GM21526 (cell line): ENCODE measurements around the gene CNOT2.
A peak's percentile ranks its signal among the peaks of the same experiment; 100 is the strongest.

ENCODE experiments used
- ATAC-seq: cut with Tn5 transposase; IDR thresholded peaks from one replicate; pipeline ENCODE4 v1.9.1; 2021; ENCODE audit warnings: moderate library complexity; ENCODE audit not compliant: unreplicated experiment, low FRiP score

Gene CNOT2

DNA sequence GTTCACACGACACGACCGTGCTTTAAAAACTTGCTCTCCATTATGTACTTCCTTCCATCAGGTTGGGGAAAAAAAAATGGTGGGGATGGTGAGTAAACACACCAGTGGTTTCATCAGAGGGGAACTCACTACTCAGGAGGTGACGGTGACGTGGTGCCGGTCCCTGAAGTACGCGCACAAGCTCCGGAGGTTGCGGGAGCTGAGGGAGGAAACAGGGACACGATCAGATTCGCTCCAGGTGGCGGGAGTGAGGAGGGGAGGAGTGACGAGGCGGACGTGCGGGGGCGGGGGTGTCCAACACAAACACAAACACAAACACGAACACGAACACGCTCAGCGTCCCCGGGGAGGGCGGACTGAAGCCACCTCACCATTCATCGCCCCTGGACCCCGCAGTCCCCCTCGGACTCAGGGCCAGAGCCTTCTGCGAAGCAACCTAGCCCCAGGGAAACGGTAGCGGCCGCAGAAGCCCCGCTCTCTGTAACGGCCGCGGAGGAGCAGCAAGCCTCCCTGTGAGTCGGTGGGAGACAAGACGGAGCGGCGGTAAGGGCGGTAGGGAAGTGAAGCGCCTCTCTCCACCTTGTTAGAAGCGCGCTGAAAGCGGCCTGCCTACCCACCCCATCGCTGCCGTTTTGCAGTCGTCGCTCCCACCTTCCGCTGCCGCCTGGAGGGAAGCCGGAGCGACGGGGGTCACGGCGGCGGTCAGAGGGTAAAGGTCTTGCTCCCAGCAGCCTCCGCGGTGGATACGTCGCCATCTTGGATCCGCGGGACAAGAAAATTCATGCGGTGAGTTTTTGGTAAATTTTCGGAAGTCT lies at the start of gene CNOT2:
TSS of gene CNOT2 (plus strand) at position 739 of the 815 bp plus-strand sequence. CDS start 34,794 bp downstream, outside the sequence.
- peak; percentile 74 for ATAC-seq

- ATAC-seq: no peak
Observed at GRCh38 chr12:70194076-70194475, 49.2 kb upstream of the CNOT2 start.

DNA sequence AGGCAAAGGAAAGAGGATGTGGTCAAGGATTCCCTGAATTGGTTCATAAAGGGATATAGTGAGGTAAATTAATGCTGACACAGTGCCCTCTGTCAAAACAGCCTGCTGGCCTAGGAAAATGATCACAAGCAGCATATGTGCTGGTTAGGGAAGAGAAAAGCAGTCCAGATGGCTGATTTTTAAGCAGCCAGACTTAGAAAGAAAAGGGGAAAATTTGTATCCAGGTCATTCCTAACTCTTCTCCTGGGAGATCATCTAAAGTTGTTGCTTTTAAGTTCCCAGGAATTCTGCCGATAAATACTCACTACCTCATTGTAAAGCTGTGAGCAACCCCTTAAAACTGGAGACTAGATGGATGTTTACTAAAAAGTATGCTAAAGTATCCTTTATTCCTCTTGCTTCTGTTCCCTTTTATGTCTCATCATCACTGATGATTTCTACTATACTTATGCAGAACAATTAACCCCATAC lies 46.4 kb upstream of the CNOT2 start:
- no peak for ATAC-seq

DNA sequence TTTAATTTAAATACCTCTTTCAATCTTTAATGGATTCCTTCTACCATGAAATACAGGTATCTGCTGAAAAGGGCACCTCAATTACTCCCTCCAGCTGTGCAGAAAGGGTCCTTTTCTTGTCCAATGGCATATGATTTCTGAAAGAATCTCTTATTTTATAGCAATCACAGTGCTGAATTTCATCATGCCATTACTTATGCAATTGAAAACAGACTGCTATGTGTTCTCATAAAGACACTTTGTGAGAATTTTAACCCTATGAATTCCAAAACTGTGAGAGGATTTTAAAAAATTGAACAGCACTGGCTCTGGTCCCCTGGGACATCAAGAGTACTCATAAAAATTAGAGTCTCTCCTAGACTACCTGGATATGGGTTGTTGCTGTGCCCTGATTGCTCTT lies 45.9 kb upstream of the CNOT2 start:
- no peak for ATAC-seq

DNA sequence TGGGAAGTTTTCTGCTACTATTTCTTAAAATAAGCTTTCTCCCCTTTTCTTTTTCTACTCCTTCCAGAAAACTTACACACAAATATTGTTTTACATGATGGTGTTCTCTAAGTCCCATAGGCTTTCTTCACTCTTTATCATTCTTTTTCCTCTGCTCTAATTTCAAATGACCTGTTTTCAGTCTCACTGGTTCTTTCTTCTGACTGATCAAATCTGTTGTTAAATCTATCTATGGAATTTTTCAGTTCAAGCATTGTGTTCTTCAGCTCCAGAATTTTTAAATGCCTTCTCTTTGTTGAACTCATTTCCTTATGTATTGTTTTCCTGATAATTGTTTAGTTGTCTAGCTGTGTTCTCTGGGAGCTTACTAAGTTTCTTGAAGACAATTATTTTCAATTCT lies 29.5 kb upstream of the CNOT2 start:
- no peak for ATAC-seq

DNA sequence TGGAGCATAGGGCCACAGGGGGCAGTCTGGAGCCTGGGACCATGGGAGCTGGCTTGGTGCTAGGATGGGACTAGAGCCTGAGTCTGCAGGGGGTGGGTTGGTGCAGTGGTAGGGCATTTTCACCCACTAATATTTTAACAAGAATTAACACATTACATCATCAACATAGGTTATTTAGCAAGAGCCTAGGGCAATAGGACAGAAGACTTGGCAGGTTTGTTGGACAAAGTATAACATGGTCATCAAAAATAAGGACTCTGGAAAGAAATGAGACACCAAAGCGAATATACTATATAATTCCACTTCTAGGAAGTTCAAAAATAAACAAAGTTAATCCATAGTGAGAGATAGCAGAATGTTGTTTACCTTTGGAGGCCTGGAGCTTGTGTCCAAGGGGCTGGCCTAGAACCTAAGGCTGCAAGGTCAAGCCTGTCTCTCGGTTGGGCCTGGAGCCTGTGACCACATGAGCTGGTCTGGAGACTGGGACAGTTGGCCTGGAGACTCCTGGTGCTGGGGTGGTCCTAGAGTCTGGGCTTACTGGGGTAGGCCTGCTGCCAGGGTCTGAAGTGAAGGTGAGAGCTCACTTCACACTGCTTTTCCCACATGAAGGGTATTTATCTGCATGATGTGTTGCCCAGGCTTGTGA lies 28.1 kb upstream of the CNOT2 start:
- no peak for ATAC-seq

DNA sequence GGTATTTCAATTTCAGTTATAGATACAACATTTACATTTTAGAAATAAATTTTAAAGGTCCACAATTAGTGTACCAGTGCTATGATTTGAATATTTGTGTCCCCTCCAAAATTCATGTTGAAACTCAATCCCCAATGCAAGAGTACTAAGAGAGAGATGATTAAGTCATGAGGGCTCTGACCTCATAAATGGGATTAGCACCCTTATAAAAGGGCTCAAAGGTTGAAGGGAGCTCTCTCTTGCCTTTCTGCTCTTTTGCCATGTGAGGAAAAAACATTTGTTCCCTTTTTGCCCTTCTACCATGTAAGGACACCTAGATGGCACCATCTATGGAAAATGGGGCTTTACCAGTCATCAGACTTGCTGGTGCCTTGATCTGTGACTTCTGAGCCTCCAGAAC lies 25.8 kb upstream of the CNOT2 start:
- no peak for ATAC-seq

DNA sequence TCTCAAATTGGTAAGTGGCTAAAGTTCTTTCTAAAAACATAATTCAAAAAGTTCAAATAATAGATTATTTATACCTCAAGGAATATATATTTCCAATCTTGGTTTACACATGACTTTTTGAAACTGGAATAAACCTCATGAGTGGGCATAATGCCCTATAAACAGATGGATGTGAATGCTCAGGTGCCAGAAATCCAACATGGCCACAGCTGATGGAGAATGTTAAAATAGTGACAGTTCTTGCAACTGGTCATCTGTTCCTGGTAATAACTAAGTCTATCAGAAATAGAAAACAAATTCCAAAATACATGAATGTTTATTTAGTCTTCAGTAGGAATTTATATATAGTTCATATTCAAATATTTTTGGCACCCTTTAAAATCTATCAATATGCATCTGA lies 21.6 kb upstream of the CNOT2 start:
- ATAC-seq: no peak

- ATAC-seq: no peak
Observed at GRCh38 chr12:70227911-70228310, 15.3 kb upstream of the CNOT2 start.

DNA sequence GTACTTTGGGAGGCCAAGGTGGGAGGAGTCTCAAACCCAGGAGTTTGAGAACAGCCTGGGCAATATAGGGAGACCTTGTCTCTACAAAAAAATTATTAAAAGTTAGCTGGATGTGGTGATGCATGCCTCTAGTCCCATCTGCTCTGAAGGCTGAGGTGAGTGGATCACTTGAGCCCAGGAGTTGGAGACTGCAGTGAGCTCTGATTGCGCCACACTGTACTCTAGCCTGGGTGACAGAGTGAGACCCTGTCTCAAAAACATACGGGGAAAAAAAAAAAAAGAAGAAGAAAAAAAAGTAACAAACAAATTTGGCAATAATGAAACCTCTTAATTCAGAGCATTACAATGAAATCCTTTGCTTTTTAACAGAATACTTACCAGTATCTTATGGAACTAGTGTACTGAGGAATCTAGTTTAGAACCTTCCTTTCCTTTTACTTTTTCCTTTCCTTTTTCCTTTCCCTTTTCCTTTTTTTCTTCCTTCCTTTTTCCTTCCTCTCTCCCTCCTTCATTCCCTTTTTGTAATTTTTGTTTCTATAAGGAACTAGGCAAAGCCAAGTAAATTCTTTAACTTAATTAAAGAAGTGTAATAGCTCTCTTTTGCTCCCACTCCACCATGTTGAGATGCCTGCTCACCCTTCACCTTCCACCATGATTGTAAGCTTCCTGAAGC lies 12.2 kb upstream of the CNOT2 start:
- ATAC-seq: no peak

GRCh38 chr12:70236990-70237389 lies 6.2 kb upstream of the CNOT2 start:
- ATAC-seq: no peak

GRCh38 chr12:70240673-70241072 lies 2.6 kb upstream of the CNOT2 start:
- ATAC-seq: no peak

DNA sequence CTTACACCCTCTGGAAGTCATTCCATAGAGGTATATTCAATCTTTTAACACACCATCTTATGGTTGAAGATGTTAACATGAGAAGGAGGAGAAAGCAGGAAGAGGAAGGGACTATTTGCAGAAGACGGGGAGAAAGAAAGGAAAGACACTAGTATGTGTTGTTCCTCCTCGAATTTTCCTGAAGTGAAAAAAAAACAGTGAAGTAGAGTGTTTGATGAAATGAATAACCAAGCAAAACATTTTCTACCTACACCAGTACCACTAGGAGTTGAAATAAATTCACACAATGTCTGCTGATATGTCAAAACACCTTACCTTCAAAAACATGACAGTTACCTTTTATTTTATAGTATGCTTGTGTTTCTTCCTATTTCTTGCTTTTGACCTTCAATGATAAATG lies 1.4 kb upstream of the CNOT2 start:
- no peak for ATAC-seq

DNA sequence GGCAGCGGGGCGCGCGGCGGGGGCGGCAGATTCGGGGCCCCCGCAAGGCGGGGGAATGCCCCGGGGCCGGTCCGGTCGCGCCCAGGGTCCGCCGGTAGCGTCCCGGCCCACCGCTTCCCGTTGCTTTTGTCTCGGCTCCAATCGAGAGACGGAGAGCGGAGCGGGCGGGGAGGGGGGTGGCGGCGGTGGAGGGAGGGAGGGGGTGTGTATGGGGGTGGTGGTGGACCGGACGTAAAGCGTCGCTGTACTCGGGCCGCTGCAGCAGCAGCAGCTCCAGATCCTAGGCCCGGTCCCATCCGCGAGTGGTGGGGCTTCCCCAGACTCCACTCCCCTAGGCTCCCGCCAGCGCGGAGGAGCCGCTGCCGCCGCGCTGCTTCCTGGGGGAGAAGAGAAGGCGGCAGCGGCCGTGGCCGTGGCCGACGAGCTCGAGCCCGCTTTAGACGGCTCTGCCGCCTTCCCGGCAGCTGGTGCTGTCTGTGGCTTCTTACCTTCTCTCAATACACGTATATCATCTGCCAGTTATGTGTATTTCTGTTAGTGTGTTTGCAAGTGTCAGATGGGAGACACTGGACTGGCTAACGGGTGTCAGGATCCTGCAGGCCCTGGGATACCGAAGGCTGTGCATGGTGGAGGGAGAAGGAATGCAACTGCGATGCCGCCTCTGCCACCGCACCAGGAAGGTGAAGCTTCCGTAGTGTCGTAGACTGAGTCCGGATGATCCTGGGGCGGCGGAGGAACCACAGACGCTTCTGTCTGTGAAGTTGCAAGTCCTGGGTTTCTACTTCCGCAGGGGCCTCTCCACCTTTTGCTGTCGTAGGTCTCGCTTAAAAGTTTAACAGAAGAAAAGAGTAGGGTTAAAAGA lies 508 bp downstream of the CNOT2 start:
- ATAC-seq: peak; percentile 39

- ATAC-seq: no peak
Observed at GRCh38 chr12:70244409-70244808, 1.2 kb downstream of the CNOT2 start.

GRCh38 chr12:70245458-70245857 lies 2.2 kb downstream of the CNOT2 start:
- ATAC-seq: no peak

GRCh38 chr12:70246580-70246979 lies 3.3 kb downstream of the CNOT2 start:
- no peak for ATAC-seq

DNA sequence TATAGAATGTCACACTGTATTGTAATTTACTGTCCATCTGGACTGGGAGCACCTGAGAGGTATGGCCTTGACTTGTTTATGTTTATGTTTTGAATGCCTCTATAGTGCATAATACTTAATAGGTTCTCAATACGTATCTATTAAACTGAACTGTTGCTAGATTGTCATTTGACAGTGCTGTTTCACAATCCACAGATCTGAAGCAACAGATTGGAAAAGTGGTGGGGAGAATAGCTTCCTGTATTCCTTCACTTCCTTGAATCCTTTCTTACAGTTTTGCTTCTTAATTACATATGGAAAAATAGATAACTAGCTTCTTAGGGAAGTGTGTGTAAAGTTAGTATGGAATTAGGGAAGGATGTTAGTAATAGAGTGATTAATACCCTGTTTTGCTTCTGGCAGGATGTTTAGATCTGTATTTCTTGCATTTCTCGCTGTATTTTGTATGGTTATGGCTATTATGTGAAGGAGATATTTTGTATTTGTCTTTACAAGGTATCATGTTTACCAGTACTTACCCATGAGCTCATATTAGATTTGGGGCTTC lies 4.5 kb downstream of the CNOT2 start:
- ATAC-seq: no peak

DNA sequence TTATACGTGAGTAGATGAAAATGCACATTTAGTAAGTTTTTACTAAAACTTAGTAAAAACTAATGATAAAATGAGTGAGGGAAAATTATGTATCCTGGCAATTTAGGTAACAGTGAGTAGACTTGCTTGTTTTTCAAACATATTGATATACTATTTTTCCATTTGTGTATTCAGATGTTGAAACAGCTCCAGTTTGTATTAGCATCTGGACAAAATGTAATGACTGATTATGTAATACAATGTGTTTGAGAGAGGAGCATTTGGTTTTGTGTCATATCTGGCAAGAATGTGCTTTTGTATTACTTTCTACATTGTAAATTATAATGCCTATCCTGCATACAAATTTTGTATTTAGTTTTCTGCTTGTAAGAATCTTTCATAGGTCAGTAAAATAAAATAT lies 5.6 kb downstream of the CNOT2 start:
- no peak for ATAC-seq

DNA sequence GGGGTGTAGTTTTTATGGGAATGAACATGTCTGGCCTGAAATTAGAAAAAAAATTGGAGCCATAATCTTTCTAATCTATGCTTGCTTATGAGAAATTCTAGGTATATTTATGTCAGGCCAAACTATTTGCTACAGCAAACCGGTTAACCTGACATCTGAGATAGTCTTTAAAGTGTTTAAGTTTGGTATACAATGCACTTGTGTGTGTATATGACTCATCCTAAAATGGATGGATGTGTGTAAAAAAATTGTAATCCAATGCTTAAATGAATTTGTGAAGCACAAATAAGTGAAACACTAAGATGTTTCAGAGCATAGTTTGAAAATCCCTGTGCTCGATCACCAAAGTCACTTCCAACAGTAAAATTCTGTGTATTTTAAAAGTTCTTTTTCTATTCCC lies 6.7 kb downstream of the CNOT2 start:
- ATAC-seq: no peak
